Measurements from ENCODE around the gene NFU1.
"Not testable (repeated sequence)": the region's sequence is repeated elsewhere in the genome, so short reads cannot be mapped to it uniquely, and the experiment has no call there.

NFU1 gene

GRCh38 chr2:69386360-69386759 lies 50.9 kb downstream of the NFU1 start:
- DNase-seq = no peak

DNA sequence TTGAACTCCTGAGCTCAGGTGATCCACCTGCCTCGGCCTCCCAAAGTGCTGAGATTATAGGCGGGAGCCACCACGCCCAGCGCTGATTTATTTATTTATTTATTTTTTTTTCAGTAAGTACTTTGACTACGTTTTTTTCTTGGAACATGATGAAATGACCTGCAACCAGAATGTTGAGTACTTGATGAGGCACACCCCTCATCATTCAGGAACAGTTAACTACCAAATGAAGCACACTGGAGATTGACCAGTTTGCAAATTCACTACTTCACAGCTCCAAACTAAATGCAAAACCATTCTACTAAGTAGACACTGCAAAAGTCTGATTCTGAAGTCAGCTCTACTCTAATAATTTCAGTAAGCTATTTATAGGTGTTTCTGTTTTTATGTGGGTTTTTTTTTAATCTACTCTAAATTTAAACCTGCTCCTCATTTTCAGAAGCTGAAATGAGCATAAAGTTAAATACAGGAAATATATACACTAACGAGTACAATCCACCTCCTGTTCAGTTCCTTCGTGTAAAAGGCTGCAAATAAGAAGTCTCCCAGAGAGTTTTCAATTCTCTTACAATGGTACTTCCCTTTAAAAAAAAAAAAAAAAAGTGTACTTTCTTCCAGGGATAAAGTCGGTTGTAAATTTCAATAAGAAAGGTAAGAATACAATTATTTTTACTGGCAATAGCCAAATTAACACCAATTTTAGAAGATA lies 51.6 kb downstream of the NFU1 start:
- DNase-seq = no peak

- no peak for DNase-seq
Measured at GRCh38 chr2:69384618-69385081, 52.6 kb downstream of the NFU1 start.

DNA sequence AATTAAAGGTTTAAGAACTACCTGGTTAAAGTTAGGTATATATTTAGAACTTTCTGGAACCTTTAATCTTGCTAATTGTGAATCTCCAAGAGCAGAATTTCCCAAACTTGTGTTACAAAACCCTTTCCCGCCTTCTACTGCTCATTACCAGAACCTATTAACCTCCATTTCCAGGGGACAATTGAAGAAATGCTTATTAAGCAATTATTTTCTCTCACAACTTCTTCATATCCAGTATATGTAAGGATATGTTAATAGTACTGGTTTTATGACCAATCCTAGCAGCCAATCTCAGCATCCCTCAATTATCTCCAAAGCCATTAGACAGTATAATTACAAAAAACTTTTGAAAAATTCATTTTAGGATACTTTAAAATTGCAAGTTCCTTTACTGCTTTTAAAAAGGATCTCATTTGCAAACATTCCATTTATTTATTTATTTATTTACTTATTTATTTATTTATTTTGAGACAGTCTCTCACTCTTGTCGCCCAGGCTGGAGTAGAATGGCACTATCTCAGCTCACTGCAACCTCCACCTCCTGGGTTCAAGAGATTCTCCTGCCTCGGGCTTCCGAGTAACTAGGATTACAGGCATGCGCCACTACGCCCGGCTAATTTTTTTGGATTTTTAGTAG lies 53.9 kb downstream of the NFU1 start:
- no peak for DNase-seq

DNA sequence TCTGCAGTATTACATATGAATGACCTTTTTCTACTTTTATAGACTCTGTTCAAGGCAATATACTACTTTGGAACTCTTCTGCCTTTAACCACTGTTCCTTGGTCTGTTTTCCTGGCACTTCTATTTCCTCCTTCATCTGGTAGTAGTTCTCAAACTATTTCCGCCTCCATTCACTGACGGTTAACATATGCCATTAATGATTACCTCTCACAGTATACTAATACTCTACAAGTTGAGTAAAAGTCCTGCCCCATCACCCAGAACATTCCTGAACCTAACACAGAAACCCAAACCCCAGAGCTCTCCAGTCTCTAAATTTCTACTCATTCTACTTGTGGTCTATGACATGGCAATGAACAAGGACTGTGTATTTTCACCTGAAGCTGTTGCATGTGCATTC lies 54.7 kb downstream of the NFU1 start:
- DNase-seq = no peak

DNA sequence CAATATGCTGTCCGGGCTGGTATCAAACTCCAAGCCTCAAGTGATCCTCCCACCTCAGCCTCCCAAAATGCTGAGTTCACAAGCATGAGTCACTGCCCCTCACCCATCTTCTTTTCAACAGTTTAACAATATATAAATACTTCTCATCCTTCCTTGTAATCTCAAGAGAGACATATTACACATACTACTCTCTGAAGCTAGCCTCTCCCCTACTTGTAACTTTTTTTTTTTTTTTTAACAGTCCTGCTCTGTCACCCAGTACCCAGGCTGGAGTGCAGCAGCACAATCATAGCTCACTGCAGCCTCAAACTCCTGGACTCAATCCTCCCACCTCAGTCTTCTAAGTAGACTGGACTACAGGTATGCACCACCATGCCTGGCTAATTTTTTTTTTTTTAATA lies 55.9 kb downstream of the NFU1 start:
- DNase-seq = no peak

DNA sequence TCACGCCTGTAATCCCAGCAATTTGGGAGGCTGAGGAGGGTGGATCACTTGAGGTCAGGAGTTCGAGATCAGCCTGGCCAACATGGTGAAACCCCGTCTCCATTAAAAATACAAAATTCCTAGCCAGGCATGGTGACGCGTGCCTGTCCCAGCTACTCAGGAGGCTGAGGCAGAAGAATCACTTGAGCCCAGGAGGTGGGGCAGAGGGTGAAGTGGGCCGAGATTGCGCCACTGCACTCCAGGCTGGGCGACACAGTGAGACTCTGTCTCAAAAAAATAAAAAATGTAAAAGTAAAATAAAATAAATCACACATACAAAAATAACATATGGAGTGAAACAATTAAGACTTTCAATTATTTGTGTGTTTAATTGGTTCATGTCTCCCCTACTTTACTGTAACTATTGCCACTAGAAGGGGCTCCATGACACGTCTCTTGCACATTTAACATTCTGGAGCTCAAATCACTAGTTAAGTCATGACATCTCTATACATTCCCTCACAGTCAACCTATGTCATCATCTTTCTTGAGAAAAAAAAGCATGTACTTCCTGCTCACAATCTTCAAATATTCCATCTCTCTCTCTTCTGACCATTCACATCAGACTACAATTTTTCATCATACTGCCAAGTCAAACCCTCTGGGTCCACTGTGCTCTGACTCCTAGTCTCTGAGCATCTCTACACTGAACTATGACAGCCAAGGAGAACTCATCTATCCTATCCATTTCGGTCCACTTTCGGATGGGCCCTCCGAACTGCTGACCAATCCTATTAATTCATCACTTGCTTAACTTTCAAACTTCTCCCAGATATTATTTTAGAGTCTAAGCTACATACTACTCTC lies 56.9 kb downstream of the NFU1 start:
- no peak for DNase-seq

- no peak for DNase-seq
Measured at GRCh38 chr2:69376403-69376802, 60.8 kb downstream of the NFU1 start.

GRCh38 chr2:69375494-69376353 lies 61.5 kb downstream of the NFU1 start:
- DNase-seq = peak; percentile 60

DNA sequence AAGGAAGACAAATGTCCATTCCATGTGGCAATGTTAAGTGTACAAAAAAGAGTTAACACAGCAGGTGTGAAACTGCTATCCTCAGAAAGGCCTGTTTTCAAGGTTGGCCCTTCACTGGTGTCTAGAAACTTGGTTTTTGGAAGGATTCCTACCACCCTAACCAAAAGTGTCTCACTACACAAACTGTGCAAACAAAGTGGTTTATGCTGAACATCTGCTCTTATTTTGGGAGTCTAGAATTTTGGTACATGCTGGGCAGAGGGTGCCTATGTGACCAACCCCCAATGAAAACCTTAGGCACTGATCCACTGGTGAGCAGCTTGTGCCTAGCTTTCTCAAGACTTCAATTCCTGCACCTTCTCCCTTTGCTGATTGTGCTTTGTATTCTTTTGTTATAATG lies 64.5 kb downstream of the NFU1 start:
- DNase-seq = no peak

DNA sequence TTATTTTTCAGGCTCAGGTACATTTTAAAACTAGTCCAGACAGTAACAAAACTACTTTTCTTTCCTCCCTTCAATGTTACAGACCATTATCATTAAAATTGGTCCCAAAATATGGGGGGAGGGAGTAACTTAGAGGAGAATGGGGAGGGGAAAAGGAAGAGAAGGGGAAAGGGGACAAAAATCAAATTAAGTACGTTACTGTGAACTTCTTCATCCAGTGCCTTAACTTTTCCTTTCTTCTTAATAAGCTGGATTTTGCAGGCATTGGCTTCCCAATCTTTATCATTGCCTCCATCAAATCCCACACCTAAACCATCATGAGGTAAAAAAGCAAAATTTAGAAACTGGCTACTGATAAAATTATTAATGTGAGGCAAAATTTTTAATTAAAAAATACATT lies 67.4 kb downstream of the NFU1 start:
- no peak for DNase-seq

DNA sequence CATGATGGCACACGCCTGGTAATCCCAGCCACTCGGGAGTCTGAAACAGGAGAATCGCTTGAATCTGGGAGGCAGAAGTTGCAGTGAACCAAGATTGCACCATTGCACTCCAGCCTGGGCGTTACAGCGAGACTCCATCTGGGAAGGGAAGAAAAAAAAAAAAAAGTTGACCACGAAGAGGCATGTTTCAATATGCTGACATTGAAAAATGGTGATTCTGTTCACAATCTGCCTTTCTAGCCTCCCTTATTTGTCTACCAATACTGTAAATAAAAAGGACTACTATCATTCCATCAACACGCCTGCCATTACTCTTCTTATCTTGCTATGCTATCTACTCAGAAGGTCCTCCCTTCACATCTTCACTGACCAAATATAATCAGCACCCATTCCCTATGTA lies 68.6 kb downstream of the NFU1 start:
- DNase-seq = no peak

DNA sequence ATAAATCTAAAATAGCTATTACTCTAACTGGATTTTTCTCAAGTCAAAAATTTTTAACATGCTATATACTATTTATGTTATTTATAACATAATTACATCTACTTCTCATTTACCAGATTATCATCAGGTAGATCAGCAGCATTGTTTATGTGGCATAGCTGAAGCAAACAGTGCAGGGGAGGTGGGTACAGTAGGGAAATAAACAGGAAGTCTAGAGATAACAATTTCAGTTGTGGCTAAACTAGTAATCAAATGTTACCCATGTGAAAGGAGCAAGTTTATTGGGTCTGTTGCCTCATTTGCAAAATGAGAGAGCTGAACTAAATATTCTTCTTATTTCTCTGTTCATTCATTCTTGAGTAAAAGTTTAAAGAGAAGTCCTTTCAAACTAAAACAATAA lies 77.9 kb downstream of the NFU1 start:
- no peak for DNase-seq

DNA sequence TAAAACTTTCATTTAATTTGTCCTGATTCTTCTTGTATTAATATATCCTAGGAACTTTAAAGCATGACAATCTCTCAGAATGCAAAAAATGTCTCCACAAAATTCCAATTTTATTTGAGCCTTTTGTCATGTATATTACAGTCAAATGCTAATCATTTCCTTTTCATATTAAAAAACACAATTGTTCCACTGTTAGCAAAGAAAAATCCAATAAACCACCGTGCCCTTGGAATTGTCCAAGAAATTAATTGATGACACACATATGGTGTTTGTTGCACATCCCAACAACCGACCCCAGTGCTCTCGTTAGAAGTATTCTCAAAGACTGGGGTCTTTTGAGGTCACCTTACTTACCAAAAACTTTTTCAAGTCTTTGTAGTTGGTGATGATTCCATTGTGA lies 78.3 kb downstream of the NFU1 start:
- no peak for DNase-seq

- DNase-seq = no peak
Measured at GRCh38 chr2:69356471-69356870, 80.8 kb downstream of the NFU1 start.

GRCh38 chr2:69354976-69355375 lies 82.3 kb downstream of the NFU1 start:
- DNase-seq = not testable (repeated sequence)

DNA sequence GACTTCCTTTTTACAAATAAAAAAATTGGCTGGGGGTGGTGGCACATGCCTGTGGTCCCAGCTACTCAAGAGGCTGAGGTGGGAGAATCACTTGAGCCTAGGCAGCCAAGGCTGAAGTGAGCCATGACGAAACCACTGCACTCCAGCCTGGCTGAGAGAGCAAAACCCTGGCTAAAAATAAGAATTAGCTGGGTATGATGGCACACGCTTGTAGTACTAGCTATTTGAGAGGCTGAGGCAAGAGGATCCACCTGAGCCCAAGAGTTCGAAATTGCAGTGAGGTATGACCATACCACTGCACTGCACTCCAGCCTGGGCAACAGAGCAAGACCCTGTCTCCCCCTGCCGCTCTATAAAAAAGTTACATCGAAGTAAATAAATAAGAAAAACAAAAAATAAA lies 83.9 kb downstream of the NFU1 start:
- no peak for DNase-seq

DNA sequence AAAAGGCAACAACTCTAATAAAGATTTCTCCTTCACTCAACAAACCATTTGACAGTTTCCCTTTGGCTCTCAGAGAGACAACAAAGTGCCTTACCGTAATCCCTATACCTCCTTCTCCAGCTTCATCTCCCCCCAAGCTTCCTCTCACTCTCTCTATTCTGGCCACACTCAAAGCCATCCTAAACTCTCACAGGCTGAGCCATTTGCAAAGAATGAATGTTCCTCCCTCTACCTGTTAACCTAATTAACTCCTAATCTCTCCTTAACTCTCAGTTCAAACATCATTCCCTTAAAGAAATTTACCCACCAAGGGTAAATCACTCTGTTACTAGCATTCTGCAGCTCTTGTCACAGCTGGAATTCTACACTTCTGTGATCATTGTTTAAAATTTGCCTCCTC lies 88.5 kb downstream of the NFU1 start:
- no peak for DNase-seq
